ENCODE results near the gene MSX1. TPM values are rescaled to one million over a fixed set of nuclear protein-coding genes. Genes with fewer than 3 reads are reported as not detected.

Gene MSX1
- total and polyA plus RNA-seq, 2 of the 13 experiments (the other 11 are each of a cell fraction or from before 2014, with no cell fraction given): 12.1 to 14.9 TPM

DNA sequence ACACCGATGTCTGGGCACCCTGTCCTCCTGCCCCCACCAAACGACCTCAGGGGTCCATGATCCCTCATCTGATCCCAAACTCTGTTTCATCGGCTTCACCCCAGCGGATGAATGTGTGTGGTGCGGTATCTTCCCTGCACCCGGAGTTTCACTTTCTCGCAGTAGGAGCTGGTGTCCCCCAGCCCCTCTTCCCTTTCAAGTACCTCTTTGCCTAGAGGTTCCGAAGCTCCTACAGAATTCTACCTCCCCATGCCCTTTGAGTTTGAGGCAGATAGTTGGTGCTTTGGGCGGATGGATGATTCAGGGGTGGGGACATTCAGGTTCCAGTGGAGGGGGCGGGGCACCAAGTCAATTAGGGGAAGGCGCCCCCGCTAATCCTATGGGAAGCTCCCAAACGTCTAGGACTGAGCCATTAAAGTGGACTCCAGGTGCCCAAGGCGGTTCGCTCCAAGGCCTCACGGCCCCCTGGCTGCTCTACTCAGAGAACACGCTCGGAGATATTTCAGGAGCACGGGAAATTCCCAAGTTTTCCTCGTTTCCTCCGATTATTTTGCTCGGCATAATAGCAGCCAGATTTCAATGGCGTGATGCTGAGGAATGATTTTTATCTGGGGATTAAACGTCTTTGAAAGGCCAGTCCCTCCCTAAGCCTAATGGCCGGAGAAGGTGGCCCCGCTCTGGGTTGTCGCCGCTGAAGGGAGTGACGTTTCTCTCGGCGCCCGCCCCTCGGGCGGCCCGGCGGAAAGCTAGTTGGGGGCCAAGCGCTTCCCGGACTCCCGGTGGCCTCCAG, 1.3 kb downstream of the MSX1 start:
- H3K9ac ChIP-seq (ENCODE audit: insufficient read depth, low read depth, low read length): peak overlapping the region; percentile 93
- peak overlapping the region; percentile 89 for H3K4me2 ChIP-seq (ENCODE audit: low read depth, low read length)
- CTCF ChIA-PET (ENCODE audit: low intra/inter-chr PET ratio, low total read pairs): no interaction called here
- peak; percentile 51 for FAIRE-seq
- peaks cover 14% of the 10 kb centered on the region for H3K79me2 ChIP-seq (ENCODE audit: insufficient read depth, low read length)
- POLR2A ChIA-PET: interaction anchor here (0.8 to 2.3 kb wide), 8 partner anchors 21 to 220 kb away, joined by 3 to 11 read pairs (median 4); no protein-coding TSS in a partner anchor
- no peaks in the 10 kb centered on the region; a peak in 1 of 5 replicates for H3K27me3 ChIP-seq (ENCODE audit: control insufficient read depth in 1 of 2, insufficient read depth in 2 of 2, low read length in 2 of 2)
- peaks cover 10% of the 10 kb centered on the region; the same call in 1 of the 2 replicates for H4K20me1 ChIP-seq (ENCODE audit: insufficient read depth, low read length)
- peak overlapping the region; percentile 78 for H3K27ac ChIP-seq (ENCODE audit: extremely low read length, insufficient read depth, low read length)
- peaks cover 13% of the 10 kb centered on the region for H3K4me1 ChIP-seq (ENCODE audit: insufficient read depth, low read length)
- peak; percentile 48 for ATAC-seq
- H3K9me3 ChIP-seq (ENCODE audit: low read length): no peaks in the 10 kb centered on the region
- peaks cover 4 to 16% of the 10 kb centered on the region in 2 experiments; a peak in 4 of 5 replicates for H3K36me3 ChIP-seq (replicated peaks in 1 of 2; ENCODE audit: control insufficient read depth in 1 of 2, insufficient read depth in 2 of 2, low read length in 2 of 2)
- H3K4me3 ChIP-seq (replicated peaks in 1 of 3; ENCODE audit: insufficient read depth in 1 of 3, low read depth in 2 of 3, low read length in 3 of 3): peak overlapping the region; percentile 86 to 98 (median 97)
- 0% methylated on average over 10 of the region's 39 CpGs for WGBS (ENCODE audit: low lambda C conversion rate)
- BruUV-seq (replicated peaks): no TSS peak
- intact Hi-C loops (cut with micrococcal nuclease; ENCODE audit: unreplicated experiment) (loop anchor here (5.0 to 10.0 kb wide), 3 partner anchors 168 to 373 kb away; partner anchors contain the start of gene STX18), in situ Hi-C loops (cut with HindIII; ENCODE audit: extremely low pct_ligation_motif_present, low pct_unique_long_range_greater_than_20kb) (no loop called here)
- peak; percentile 29 for DNase-seq (ENCODE audit: low spot score)
- no peak overlapping the region for H2AFZ ChIP-seq (ENCODE audit: low read length)
- no peak for TF ChIP-seq ZNF569 (CRISPR knock-in tag; IDR thresholded peaks at IDR 0.05; ENCODE audit: borderline replicate concordance)
- TF ChIP-seq, protein P1, sequence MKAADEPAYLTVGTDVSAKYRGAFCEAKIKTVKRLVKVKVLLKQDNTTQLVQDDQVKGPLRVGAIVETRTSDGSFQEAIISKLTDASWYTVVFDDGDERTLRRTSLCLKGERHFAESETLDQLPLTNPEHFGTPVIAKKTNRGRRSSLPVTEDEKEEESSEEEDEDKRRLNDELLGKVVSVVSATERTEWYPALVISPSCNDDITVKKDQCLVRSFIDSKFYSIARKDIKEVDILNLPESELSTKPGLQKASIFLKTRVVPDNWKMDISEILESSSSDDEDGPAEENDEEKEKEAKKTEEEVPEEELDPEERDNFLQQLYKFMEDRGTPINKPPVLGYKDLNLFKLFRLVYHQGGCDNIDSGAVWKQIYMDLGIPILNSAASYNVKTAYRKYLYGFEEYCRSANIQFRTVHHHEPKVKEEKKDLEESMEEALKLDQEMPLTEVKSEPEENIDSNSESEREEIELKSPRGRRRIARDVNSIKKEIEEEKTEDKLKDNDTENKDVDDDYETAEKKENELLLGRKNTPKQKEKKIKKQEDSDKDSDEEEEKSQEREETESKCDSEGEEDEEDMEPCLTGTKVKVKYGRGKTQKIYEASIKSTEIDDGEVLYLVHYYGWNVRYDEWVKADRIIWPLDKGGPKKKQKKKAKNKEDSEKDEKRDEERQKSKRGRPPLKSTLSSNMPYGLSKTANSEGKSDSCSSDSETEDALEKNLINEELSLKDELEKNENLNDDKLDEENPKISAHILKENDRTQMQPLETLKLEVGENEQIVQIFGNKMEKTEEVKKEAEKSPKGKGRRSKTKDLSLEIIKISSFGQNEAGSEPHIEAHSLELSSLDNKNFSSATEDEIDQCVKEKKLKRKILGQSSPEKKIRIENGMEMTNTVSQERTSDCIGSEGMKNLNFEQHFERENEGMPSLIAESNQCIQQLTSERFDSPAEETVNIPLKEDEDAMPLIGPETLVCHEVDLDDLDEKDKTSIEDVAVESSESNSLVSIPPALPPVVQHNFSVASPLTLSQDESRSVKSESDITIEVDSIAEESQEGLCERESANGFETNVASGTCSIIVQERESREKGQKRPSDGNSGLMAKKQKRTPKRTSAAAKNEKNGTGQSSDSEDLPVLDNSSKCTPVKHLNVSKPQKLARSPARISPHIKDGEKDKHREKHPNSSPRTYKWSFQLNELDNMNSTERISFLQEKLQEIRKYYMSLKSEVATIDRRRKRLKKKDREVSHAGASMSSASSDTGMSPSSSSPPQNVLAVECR (CRISPR knock-in tag; IDR thresholded peaks at IDR 0.05; ENCODE audit: borderline replicate concordance): peak; percentile 61; the same call in 1 of the 2 replicates
- TF ChIP-seq, protein P2, sequence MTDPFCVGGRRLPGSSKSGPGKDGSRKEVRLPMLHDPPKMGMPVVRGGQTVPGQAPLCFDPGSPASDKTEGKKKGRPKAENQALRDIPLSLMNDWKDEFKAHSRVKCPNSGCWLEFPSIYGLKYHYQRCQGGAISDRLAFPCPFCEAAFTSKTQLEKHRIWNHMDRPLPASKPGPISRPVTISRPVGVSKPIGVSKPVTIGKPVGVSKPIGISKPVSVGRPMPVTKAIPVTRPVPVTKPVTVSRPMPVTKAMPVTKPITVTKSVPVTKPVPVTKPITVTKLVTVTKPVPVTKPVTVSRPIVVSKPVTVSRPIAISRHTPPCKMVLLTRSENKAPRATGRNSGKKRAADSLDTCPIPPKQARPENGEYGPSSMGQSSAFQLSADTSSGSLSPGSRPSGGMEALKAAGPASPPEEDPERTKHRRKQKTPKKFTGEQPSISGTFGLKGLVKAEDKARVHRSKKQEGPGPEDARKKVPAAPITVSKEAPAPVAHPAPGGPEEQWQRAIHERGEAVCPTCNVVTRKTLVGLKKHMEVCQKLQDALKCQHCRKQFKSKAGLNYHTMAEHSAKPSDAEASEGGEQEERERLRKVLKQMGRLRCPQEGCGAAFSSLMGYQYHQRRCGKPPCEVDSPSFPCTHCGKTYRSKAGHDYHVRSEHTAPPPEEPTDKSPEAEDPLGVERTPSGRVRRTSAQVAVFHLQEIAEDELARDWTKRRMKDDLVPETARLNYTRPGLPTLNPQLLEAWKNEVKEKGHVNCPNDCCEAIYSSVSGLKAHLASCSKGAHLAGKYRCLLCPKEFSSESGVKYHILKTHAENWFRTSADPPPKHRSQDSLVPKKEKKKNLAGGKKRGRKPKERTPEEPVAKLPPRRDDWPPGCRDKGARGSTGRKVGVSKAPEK (CRISPR knock-in tag; IDR thresholded peaks at IDR 0.05; ENCODE audit: borderline replicate concordance): no peak
- TF ChIP-seq, protein P3, sequence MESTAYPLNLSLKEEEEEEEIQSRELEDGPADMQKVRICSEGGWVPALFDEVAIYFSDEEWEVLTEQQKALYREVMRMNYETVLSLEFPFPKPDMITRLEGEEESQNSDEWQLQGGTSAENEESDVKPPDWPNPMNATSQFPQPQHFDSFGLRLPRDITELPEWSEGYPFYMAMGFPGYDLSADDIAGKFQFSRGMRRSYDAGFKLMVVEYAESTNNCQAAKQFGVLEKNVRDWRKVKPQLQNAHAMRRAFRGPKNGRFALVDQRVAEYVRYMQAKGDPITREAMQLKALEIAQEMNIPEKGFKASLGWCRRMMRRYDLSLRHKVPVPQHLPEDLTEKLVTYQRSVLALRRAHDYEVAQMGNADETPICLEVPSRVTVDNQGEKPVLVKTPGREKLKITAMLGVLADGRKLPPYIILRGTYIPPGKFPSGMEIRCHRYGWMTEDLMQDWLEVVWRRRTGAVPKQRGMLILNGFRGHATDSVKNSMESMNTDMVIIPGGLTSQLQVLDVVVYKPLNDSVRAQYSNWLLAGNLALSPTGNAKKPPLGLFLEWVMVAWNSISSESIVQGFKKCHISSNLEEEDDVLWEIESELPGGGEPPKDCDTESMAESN (CRISPR knock-in tag; conservative IDR thresholded peaks at IDR 0.05): peak; percentile 26; the same call in 1 of the 2 replicates
- TF ChIP-seq SIX1 (CRISPR knock-in tag; IDR thresholded peaks at IDR 0.05; ENCODE audit: borderline replicate concordance): no peak
- TF ChIP-seq CCAR2 (optimal IDR thresholded peaks at IDR 0.05; ENCODE audit: low read depth, low read length): no peak
- TF ChIP-seq ASH2L (IDR thresholded peaks at IDR 0.05; ENCODE audit: insufficient read length, low read depth, low read length): peak; percentile 72
- TF ChIP-seq, protein P4, sequence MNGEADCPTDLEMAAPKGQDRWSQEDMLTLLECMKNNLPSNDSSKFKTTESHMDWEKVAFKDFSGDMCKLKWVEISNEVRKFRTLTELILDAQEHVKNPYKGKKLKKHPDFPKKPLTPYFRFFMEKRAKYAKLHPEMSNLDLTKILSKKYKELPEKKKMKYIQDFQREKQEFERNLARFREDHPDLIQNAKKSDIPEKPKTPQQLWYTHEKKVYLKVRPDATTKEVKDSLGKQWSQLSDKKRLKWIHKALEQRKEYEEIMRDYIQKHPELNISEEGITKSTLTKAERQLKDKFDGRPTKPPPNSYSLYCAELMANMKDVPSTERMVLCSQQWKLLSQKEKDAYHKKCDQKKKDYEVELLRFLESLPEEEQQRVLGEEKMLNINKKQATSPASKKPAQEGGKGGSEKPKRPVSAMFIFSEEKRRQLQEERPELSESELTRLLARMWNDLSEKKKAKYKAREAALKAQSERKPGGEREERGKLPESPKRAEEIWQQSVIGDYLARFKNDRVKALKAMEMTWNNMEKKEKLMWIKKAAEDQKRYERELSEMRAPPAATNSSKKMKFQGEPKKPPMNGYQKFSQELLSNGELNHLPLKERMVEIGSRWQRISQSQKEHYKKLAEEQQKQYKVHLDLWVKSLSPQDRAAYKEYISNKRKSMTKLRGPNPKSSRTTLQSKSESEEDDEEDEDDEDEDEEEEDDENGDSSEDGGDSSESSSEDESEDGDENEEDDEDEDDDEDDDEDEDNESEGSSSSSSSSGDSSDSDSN (CRISPR knock-in tag; IDR thresholded peaks at IDR 0.05): 0 out of 2 replicates have a peak, but pooled peaks have one; percentile 3
- no peak for TF ChIP-seq ZMYM2 (CRISPR knock-in tag; IDR thresholded peaks at IDR 0.05)
